Chondrocyte (in vitro differentiated cells): ENCODE measurements around the gene CRYBA2. TPM values are rescaled to one million over a fixed set of nuclear protein-coding genes. Genes with fewer than 3 reads are reported as not detected.

Experiments
- DNase-seq: peaks from one replicate; pipeline ENCODE4 v3.0.0; 2021; ENCODE audit warnings: mixed read lengths, low spot score
- H3K27ac Mint-ChIP-seq: one replicate; pipeline ENCODE4 v1.8.0; 2021; ENCODE audit warnings: mild to moderate bottlenecking, moderate library complexity, mixed read lengths; ENCODE audit not compliant: unreplicated experiment
- H3K27me3 Mint-ChIP-seq: 2 replicates; pipeline ENCODE4 v1.8.0; 2021; ENCODE audit warnings: low read depth, mixed read lengths
- H3K36me3 Mint-ChIP-seq: 2 replicates; pipeline ENCODE4 v1.8.0; 2021; ENCODE audit warnings: low read depth, mixed read lengths
- H3K4me1 Mint-ChIP-seq: 2 replicates; pipeline ENCODE4 v1.8.0; 2021; ENCODE audit warnings: low read depth, mild to moderate bottlenecking, mixed read lengths
- H3K4me3 Mint-ChIP-seq: one replicate; pipeline ENCODE4 v1.8.0; 2021; ENCODE audit warnings: mild to moderate bottlenecking, moderate library complexity, mixed read lengths; ENCODE audit not compliant: unreplicated experiment
- H3K9me3 Mint-ChIP-seq: 2 replicates; pipeline ENCODE4 v1.8.0; 2021; ENCODE audit warnings: low read depth, mixed read lengths
- total RNA-seq: library from RNA; stranded (reverse); gene quantifications from 3 replicates; pipeline ENCODE4 v1.2.1, GENCODE V29; 2021
- TF ChIP-seq, protein P1 (sequence below): fragments of 200-600 bp; sonication (generic); IDR thresholded peaks from 2 replicates; pipeline ENCODE4 v1.5.0; 2021; ENCODE audit warnings: antibody characterized with exemption, mild to moderate bottlenecking, moderate library complexity

Gene CRYBA2
- total RNA-seq, 1 donor from 2014 or later, result not detected

DNA sequence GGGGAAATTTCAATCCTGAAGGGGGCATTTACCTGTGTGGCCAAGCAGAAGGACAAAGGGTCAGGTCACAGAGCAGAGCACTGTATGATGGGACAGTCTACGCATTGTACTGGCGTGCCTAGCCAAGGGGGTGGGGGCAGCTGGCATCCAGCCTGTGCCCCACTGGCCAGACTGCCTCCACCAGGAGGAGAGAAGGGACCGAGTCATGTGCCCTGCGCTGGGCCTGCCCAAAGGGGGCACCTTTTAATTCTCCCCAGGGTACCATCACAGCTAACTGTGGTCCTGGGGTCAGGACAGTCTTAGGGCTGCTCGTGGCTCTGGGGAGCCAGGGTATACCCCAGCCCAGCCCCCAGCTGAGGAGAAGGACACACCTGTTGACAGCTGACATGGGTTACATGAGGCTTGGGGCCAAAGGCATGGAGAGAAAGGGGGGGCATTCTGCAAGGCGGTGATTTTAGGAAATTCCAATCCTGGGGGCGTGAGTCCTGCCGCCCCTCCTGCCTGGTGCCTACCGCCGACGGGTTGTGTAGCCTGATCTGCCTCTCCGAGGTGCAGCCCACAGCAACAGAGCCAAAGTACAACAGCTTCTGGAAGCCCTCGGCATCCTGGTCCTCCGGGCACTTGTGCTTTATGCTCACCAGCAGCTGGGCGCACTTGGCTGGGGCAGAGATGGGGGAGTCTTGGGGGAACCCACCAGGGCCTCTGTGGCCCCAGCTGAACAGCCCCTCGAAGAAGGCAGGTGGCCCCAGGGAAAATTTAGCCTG is 37.1 kb upstream of the CRYBA2 start:
- H3K9me3 Mint-ChIP-seq, result no peaks in the 10 kb centered on the region
- H3K27me3 Mint-ChIP-seq, result peaks cover 60% of the 10 kb centered on the region
- H3K27ac Mint-ChIP-seq, result no peak overlapping the region
- H3K4me3 Mint-ChIP-seq, result no peak overlapping the region
- no peak for DNase-seq
- H3K36me3 Mint-ChIP-seq, result no peaks in the 10 kb centered on the region
- no peaks in the 10 kb centered on the region for H3K4me1 Mint-ChIP-seq
- TF ChIP-seq, protein P1, sequence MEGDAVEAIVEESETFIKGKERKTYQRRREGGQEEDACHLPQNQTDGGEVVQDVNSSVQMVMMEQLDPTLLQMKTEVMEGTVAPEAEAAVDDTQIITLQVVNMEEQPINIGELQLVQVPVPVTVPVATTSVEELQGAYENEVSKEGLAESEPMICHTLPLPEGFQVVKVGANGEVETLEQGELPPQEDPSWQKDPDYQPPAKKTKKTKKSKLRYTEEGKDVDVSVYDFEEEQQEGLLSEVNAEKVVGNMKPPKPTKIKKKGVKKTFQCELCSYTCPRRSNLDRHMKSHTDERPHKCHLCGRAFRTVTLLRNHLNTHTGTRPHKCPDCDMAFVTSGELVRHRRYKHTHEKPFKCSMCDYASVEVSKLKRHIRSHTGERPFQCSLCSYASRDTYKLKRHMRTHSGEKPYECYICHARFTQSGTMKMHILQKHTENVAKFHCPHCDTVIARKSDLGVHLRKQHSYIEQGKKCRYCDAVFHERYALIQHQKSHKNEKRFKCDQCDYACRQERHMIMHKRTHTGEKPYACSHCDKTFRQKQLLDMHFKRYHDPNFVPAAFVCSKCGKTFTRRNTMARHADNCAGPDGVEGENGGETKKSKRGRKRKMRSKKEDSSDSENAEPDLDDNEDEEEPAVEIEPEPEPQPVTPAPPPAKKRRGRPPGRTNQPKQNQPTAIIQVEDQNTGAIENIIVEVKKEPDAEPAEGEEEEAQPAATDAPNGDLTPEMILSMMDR, result no peak

DNA sequence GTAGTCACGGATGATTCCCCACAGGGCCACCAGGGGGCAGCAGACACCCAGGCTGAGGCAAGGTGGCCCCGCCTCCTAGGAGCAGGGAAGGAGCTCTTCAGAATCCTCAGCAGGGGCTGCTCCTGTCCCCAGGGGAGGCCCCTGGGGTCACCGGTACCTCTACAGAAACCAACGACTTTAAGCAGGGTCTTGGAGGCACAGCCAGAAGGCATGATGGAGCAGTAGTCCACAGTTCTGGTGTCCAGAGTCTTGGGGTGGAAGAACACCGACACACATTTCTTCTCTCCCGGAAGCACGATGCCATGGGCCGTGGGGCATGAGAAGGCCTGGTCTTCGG is 36.6 kb upstream of the CRYBA2 start:
- peaks cover 60% of the 10 kb centered on the region for H3K27me3 Mint-ChIP-seq
- H3K27ac Mint-ChIP-seq, result no peak overlapping the region
- H3K4me3 Mint-ChIP-seq, result no peak overlapping the region
- no peaks in the 10 kb centered on the region for H3K9me3 Mint-ChIP-seq
- H3K36me3 Mint-ChIP-seq, result no peaks in the 10 kb centered on the region
- H3K4me1 Mint-ChIP-seq, result no peaks in the 10 kb centered on the region
- TF ChIP-seq, protein P1, result peak; percentile 91
- no peak for DNase-seq

DNA sequence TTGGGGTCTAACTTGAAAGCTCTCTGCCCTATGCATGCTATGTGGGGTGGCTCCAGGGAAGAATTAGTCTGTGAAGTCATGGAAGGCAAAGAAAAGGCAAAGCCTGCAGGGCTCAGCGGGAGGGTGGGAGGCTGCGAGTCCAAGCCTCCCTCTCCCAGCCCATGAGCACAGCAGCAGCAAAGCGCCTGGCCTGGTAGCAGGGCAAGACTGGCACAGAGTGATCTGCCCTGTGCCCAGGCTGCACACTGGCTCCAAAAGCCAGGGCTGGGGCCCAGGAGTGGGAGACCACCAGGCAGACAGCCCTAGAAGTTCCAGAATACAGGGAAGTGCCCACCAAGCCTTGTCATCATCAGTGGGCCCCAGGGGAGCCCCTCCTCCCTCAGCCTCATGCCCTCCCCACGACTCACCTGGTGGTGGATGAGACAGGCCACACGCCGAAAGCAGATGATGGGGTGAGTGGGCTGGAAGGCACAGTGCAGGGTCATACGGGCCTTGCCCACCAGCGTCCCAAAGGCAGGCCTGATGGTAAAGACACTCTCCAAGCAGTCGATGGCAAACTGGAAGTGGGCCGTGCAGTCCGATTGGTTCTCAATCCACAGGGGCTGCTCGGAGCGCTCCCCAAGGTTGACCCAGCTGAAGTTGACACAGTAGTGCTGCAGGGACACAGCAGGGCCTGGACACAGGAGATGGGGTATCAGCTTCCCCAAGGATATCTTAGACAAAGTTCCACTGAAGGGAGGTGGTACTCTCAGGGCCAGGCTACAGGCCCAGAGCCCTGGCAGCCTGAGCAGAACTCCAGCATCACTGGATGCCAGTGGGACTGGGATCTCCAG is 36.0 kb upstream of the CRYBA2 start:
- TF ChIP-seq, protein P1, result no peak
- H3K27me3 Mint-ChIP-seq, result peaks cover 58% of the 10 kb centered on the region

DNA sequence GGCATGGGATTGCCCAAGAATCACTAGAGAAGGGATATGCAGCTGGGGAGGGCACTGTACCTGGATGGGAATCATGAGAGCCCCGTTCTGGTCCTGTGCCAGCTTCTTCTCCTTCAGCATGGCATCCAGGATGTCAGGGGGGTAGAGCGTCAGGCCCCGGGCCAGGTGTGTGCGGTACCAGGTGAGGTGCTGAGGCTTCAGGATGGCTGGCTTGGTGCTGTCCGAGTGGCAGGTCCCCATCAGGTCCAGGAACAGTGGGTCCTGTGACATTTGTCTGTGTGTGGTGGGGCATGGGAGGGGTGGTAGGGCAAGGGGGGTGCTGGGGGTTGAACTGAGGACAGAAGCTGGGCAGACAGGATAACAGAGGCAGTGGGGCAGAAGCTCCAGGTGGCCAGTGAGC is 34.9 kb upstream of the CRYBA2 start:
- DNase-seq, result no peak
- Mint-ChIP-seq H3K36me3 (no peaks in the 10 kb centered on the region), H3K27ac (no peak overlapping the region), H3K27me3 (peaks cover 49% of the 10 kb centered on the region), H3K9me3 (no peaks in the 10 kb centered on the region), H3K4me3 (no peak overlapping the region), H3K4me1 (no peaks in the 10 kb centered on the region)
- TF ChIP-seq, protein P1, result no peak

More for the DNA sequence above, 36.0 kb upstream of the CRYBA2 start:
- no peaks in the 10 kb centered on the region for H3K36me3 Mint-ChIP-seq
- H3K9me3 Mint-ChIP-seq, result no peaks in the 10 kb centered on the region
- H3K27ac Mint-ChIP-seq, result no peak overlapping the region
- no peak for DNase-seq
- H3K4me1 Mint-ChIP-seq, result no peaks in the 10 kb centered on the region
- H3K4me3 Mint-ChIP-seq, result no peak overlapping the region

DNA sequence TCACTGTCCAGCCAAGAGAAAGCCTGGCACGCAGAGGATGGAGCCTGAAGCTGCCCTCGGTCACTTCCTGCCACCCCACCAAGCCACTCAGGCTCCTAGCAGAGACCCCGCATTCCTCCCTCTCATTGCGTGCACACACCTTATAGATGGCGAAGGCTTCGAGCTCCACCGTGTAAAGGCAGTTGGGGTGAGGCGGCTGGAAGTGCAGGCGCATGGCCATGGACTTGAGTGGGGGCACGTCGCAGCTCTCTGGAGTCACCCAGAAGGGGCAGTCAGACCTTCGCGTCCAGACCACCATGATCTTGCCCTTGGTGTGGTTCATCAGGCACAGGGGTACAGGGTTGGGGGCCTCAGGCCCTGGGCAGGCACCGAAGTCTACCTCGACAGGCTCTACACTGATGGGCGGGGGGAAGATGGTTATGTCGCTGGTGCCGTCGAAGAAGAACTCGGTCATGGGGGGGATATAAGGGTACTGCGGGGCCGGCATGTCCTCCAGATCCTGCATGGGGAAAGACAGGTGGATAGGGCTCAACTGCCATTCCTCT is 34.4 kb upstream of the CRYBA2 start:
- H3K27me3 Mint-ChIP-seq, result peaks cover 48% of the 10 kb centered on the region
- no peaks in the 10 kb centered on the region for H3K4me1 Mint-ChIP-seq
- no peaks in the 10 kb centered on the region for H3K36me3 Mint-ChIP-seq
- no peak overlapping the region for H3K4me3 Mint-ChIP-seq
- TF ChIP-seq, protein P1, result no peak
- DNase-seq, result no peak
- H3K9me3 Mint-ChIP-seq, result no peaks in the 10 kb centered on the region
- H3K27ac Mint-ChIP-seq, result no peak overlapping the region
